Spleen (tissue), 11 donors: Measurements from ENCODE around the gene CERCAM. TPM values are rescaled to one million over a fixed set of nuclear protein-coding genes. Genes with fewer than 3 reads are reported as not detected.
A peak's percentile ranks its signal among the peaks of the same experiment; 100 is the strongest.

Experiments used
- DNase-seq: peaks from one replicate; pipeline ENCODE4 v3.0.0-alpha.2; 2020
- H3K27ac ChIP-seq, 8 donors: fragments of 200-600 bp; sonication (generic) in 7 of 8; 1 replicate in 4 of 8; 2 replicates in 4 of 8; pipeline versions ENCODE4 v1.5.0 to v1.8.0; 2016 to 2021; ENCODE audit warnings: inconsistent platforms in 4 of 8, mild to moderate bottlenecking in 4 of 8, moderate library complexity in 1 of 8
- H3K27me3 ChIP-seq, 7 donors: fragments of 200-600 bp; sonication (generic) in 6 of 7; replicated peaks in 1 of 7; 1 replicate in 4 of 7; 2 replicates in 3 of 7; pipeline versions ENCODE4 v1.5.0 to v1.8.0; 2016 to 2021; ENCODE audit warnings: inconsistent platforms in 3 of 7, mild to moderate bottlenecking in 1 of 7
- H3K36me3 ChIP-seq, 6 donors: fragments of 200-600 bp; sonication (generic) in 5 of 6; 1 replicate in 4 of 6; 2 replicates in 2 of 6; pipeline versions ENCODE4 v1.5.0 to v1.8.0; 2016 to 2021; ENCODE audit warnings: inconsistent platforms in 2 of 6
- H3K4me1 ChIP-seq, 6 donors: fragments of 200-600 bp; sonication (generic) in 5 of 6; 1 replicate in 3 of 6; 2 replicates in 3 of 6; pipeline versions ENCODE4 v1.5.0 to v1.8.0; 2016 to 2021; ENCODE audit warnings: inconsistent platforms in 3 of 6
- H3K4me3 ChIP-seq, 8 donors: fragments of 200-600 bp; sonication (generic) in 7 of 8; 1 replicate in 4 of 8; 2 replicates in 4 of 8; pipeline versions ENCODE4 v1.5.0 to v1.8.0; 2016 to 2021; ENCODE audit warnings: inconsistent platforms in 4 of 8, mild to moderate bottlenecking in 4 of 8, moderate library complexity in 2 of 8
- H3K9me3 ChIP-seq, 8 donors: fragments of 200-600 bp; sonication (generic) in 7 of 8; 1 replicate in 4 of 8; 2 replicates in 4 of 8; pipeline versions ENCODE4 v1.5.0 to v1.8.0; 2016 to 2021; ENCODE audit warnings: inconsistent platforms in 4 of 8
- CTCF ChIP-seq, 11 experiments: fragments of 200-600 bp in 7 of 11; fragments of 450-650 bp in 4 of 11; sonication (generic) in 4 of 11; IDR thresholded peaks in 8 of 11; conservative IDR thresholded peaks in 3 of 11; 1 replicate in 7 of 11; 2 replicates in 4 of 11; pipeline versions ENCODE4 v1.4.0 to v1.8.0; 2016 to 2021; ENCODE audit warnings: antibody characterized with exemption in 11 of 11, inconsistent platforms in 4 of 11, mild to moderate bottlenecking in 1 of 11
- POLR2A ChIP-seq, 3 donors: fragments of 450-650 bp; IDR thresholded peaks; one replicate each; pipeline ENCODE4 v1.5.1; 2017; ENCODE audit warnings: antibody characterized with exemption in 3 of 3, mild to moderate bottlenecking in 1 of 3
- POLR2AphosphoS5 ChIP-seq, 3 donors: sonication (generic); formaldehyde crosslinking; IDR thresholded peaks; one replicate each; pipeline ENCODE4 v1.5.1; 2017; ENCODE audit warnings: antibody characterized with exemption in 3 of 3
- WGBS, 5 donors: extraction: QIAGEN DNeasy Blood & Tissue Kit in 3 of 5; methylation state at CpG; one replicate each; pipeline versions ENCODE4 v1.1.5 to v1.1.7; 2013 to 2018; 5-methylcytosine and 5-hydroxymethylcytosine counted together
- intact Hi-C: fragments of 100-400 bp; cut with DNase I; formaldehyde crosslinking; loops from one replicate; pipeline ENCODE4 v1.15.0; 2023; ENCODE audit warnings: low total_unique reads
- polyA plus RNA-seq, 3 donors: library from polyadenylated mRNA; stranded (reverse); fragments of 200-250 nt; gene quantifications; one replicate each; pipeline ENCODE4 v1.2.1, GENCODE V29; 2013
- total RNA-seq, 7 donors: library from RNA; depleted of rRNA in 3 of 7; stranded (reverse); fragments of >200 nt in 3 of 7; fragmentation: NEBNext Ultra II Directional in 4 of 7; extraction: Animal tissue kit (Norgen Biotek cat#: 25700) in 4 of 7; gene quantifications; one replicate each; pipeline versions ENCODE4 v1.1.0 to v1.2.1, GENCODE V29; 2016 to 2021
- donor health status: healthy with polysubstance abuse.
- donor health status: DM: no; HTN: no; CAD: no; lungs with moderate emphysema.
- donor health status: DM: no; HTN: no; CAD: no.
- donor health status: Bipolar disorder and iron deficiency.
- donor health status: healthy.
- donor health status: DM: no; HTN: no; CAD: no.
- donor health status: DM: yes; HTN: yes; CAD: no.

Gene CERCAM
- total and polyA plus RNA-seq, 10 donors = 3.8 to 22.7 (median 8.8) TPM

GRCh38 chr9:128479262-128479661 lies 58.6 kb downstream of the CERCAM start:
- Histone ChIP-seq H3K27me3 (no peaks in the 10 kb centered on the region), H3K27ac (no peak overlapping the region), H3K36me3 (peaks cover 0 to 100% (median 77%) of the 10 kb centered on the region in 6 donors), H3K4me3 (no peak overlapping the region), H3K9me3 (no peaks in the 10 kb centered on the region), H3K4me1 (no peaks in the 10 kb centered on the region)
- TF ChIP-seq CTCF (IDR thresholded peaks at IDR 0.05 in 8 of 11, conservative IDR thresholded peaks at IDR 0.05 in 3 of 11) = no peak
- no peak for TF ChIP-seq POLR2A (IDR thresholded peaks at IDR 0.05)
- no peak for TF ChIP-seq POLR2AphosphoS5 (IDR thresholded peaks at IDR 0.05)
- WGBS, 5 donors = 92 to 100% (median 97%) methylated on average over 1 of the region's 1 CpG
- DNase-seq = peak; percentile 27
- intact Hi-C loops = no loop called here

- H3K36me3 ChIP-seq = peaks cover 0 to 100% (median 78%) of the 10 kb centered on the region in 6 donors
- no peak overlapping the region for H3K27ac ChIP-seq
- H3K4me3 ChIP-seq = no peak overlapping the region
- intact Hi-C loops = no loop called here
- peak; percentile 19 for DNase-seq
- TF ChIP-seq POLR2A (IDR thresholded peaks at IDR 0.05) (no peak), POLR2AphosphoS5 (IDR thresholded peaks at IDR 0.05) (no peak), CTCF (IDR thresholded peaks at IDR 0.05 in 8 of 11, conservative IDR thresholded peaks at IDR 0.05 in 3 of 11) (no peak)
- WGBS, 5 donors = 94 to 99% (median 97%) methylated on average over 10 of the region's 10 CpGs
- H3K4me1 ChIP-seq = no peaks in the 10 kb centered on the region
- H3K9me3 ChIP-seq = no peaks in the 10 kb centered on the region
- H3K27me3 ChIP-seq = no peaks in the 10 kb centered on the region
Measured at GRCh38 chr9:128481561-128481960, 60.9 kb downstream of the CERCAM start.

- WGBS, 5 donors = 95 to 100% (median 97%) methylated on average over 7 of the region's 7 CpGs
- Histone ChIP-seq H3K4me3 (no peak overlapping the region), H3K27ac (no peak overlapping the region), H3K27me3 (no peaks in the 10 kb centered on the region), H3K4me1 (no peaks in the 10 kb centered on the region), H3K36me3 (peaks cover 0 to 100% (median 83%) of the 10 kb centered on the region in 6 donors), H3K9me3 (no peaks in the 10 kb centered on the region)
- intact Hi-C loops = no loop called here
- TF ChIP-seq POLR2AphosphoS5 (IDR thresholded peaks at IDR 0.05) (no peak), POLR2A (IDR thresholded peaks at IDR 0.05) (no peak), CTCF (IDR thresholded peaks at IDR 0.05 in 8 of 11, conservative IDR thresholded peaks at IDR 0.05 in 3 of 11) (no peak)
- DNase-seq = peak; percentile 9
Measured at GRCh38 chr9:128482186-128482585, 61.5 kb downstream of the CERCAM start.

- H3K4me3 ChIP-seq = no peak overlapping the region
- intact Hi-C loops = no loop called here
- H3K9me3 ChIP-seq = no peaks in the 10 kb centered on the region
- H3K4me1 ChIP-seq = no peaks in the 10 kb centered on the region
- peaks cover 0 to 100% (median 87%) of the 10 kb centered on the region in 6 donors for H3K36me3 ChIP-seq
- no peak for TF ChIP-seq POLR2AphosphoS5 (IDR thresholded peaks at IDR 0.05)
- TF ChIP-seq POLR2A (IDR thresholded peaks at IDR 0.05) = no peak
- TF ChIP-seq CTCF (IDR thresholded peaks at IDR 0.05 in 8 of 11, conservative IDR thresholded peaks at IDR 0.05 in 3 of 11) = no peak
- H3K27ac ChIP-seq = no peak overlapping the region
- no peaks in the 10 kb centered on the region for H3K27me3 ChIP-seq
- WGBS, 5 donors = 93 to 98% (median 95%) methylated on average over 17 of the region's 17 CpGs
- no peak for DNase-seq
Measured at GRCh38 chr9:128484686-128485413, 64.2 kb downstream of the CERCAM start.
